Memory B cell (primary cell): ENCODE data around the gene GCH1.
A peak's percentile ranks its signal among the peaks of the same experiment; 100 is the strongest.

Experiments
- ATAC-seq: fragments of 150-1000 bp; cut with Tn5 transposase; 2 replicates; pipeline ENCODE4 v1.10.0; 2021; ENCODE audit warnings: low read depth, mild to moderate bottlenecking, moderate library complexity
- DNase-seq, 2 donors: peaks; one replicate each; pipeline ENCODE4 v3.0.0; 2022; ENCODE audit warnings: low spot score in 2 of 2
- H3K27ac Mint-ChIP-seq: one replicate; pipeline ENCODE4 v1.8.0; 2022; ENCODE audit warnings: mild to moderate bottlenecking, moderate library complexity, mixed read lengths
- H3K27me3 Mint-ChIP-seq: one replicate; pipeline ENCODE4 v1.8.0; 2022; ENCODE audit warnings: mixed read lengths
- H3K36me3 Mint-ChIP-seq: one replicate; pipeline ENCODE4 v1.8.0; 2022; ENCODE audit warnings: mild to moderate bottlenecking, mixed read lengths
- H3K4me1 Mint-ChIP-seq: one replicate; pipeline ENCODE4 v1.8.0; 2022; ENCODE audit warnings: mixed read lengths
- H3K4me3 Mint-ChIP-seq: one replicate; pipeline ENCODE4 v1.8.0; 2022; ENCODE audit warnings: mild to moderate bottlenecking, moderate library complexity, mixed read lengths
- H3K9me3 Mint-ChIP-seq: one replicate; pipeline ENCODE4 v1.8.0; 2022; ENCODE audit warnings: mixed read lengths

GCH1 gene

DNA sequence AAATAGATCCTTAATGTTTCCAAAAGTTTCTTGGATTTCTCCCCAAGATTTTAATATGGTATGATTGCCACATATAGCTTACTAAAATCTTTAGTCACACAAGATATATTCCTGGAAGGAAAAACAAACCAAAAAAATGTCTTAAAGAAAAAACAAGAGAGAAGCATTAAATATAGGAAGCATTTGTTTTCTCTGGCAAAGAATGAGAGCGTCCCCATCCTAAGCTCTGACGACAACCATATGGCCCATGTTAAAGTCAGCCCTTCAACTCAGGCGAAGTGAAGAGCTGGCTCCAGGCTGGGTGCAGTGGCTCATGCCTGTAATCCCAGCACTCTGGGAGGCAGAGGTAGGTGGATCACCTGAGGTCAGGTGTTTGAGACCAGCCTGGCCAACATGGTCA lies 35.6 kb downstream of the GCH1 start:
- Mint-ChIP-seq H3K36me3 (peaks cover 8% of the 10 kb centered on the region), H3K9me3 (no peaks in the 10 kb centered on the region), H3K27me3 (no peaks in the 10 kb centered on the region), H3K4me1 (peaks cover 2% of the 10 kb centered on the region), H3K27ac (no peak overlapping the region), H3K4me3 (no peak overlapping the region)
- no peak for DNase-seq
- ATAC-seq, result no peak

DNA sequence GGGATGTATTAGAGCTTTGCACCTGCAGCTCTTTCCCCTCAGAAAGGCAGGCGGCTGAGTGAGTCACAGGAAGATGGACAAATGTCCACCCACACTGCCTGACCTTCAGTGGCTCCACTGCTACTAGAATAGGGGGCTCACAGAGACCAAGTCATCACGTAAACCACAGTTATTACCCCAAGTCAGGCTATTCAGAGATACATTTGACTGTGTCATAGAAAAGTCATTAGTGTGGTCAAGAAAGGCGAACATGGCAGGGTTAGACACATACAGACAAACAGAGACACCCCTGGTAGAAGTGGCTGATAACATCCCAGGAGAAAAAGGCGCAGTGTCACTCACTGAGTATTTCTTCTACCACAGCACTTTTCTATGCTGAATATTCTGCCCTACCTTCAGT lies 36.0 kb downstream of the GCH1 start:
- Mint-ChIP-seq H3K36me3 (peaks cover 8% of the 10 kb centered on the region), H3K4me1 (peaks cover 2% of the 10 kb centered on the region), H3K27ac (no peak overlapping the region), H3K27me3 (no peaks in the 10 kb centered on the region), H3K9me3 (no peaks in the 10 kb centered on the region), H3K4me3 (no peak overlapping the region)
- DNase-seq, result no peak
- no peak for ATAC-seq

DNA sequence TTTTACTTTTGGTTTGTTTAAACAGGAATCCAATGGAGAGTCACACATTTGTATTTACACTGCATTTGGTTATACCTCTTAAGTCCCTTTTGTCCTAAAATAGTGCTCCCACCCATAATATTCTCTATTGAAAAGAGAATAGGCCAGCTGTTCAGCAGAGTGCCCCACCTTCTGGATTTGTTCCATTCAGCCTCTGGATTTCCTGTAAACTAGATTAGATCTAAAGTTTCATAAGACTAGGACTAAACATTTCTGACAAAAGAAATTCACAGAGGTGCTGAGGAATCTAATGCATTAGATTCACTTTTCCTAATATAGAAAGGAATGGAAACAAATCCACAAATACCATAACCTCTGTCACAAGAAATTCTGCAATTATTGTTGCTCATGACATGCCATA lies 38.1 kb downstream of the GCH1 start:
- peaks cover under 1% of the 10 kb centered on the region for H3K4me1 Mint-ChIP-seq
- H3K9me3 Mint-ChIP-seq, result no peaks in the 10 kb centered on the region
- no peak overlapping the region for H3K4me3 Mint-ChIP-seq
- H3K36me3 Mint-ChIP-seq, result peaks cover 8% of the 10 kb centered on the region
- DNase-seq (no peak), ATAC-seq (no peak)
- H3K27ac Mint-ChIP-seq, result no peak overlapping the region
- no peaks in the 10 kb centered on the region for H3K27me3 Mint-ChIP-seq

DNA sequence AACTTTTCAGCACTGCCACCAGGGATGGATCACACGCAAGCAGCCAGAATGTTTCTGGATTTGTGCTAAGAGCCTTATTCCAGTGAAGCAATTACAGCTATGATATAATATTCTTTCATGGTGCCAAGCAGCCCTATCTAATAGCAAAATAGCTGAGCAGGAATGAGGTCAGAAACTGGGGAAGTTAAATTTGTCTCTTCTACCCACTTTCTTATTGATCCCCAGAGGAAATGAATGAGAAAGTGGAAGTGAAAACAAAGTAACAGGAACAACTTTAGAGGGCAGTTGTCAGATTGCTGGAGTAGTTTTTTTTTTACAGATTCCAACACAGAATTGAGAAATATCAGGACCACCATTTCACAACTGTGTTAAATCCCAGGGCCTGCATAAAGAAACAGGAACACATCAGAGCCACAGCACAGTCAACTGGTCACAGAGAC lies 44.8 kb downstream of the GCH1 start:
- no peaks in the 10 kb centered on the region for H3K27me3 Mint-ChIP-seq
- no peak overlapping the region for H3K4me3 Mint-ChIP-seq
- peaks cover 11% of the 10 kb centered on the region for H3K36me3 Mint-ChIP-seq
- no peaks in the 10 kb centered on the region for H3K9me3 Mint-ChIP-seq
- DNase-seq, result peak in 1 of 2 donors; percentile 16
- H3K4me1 Mint-ChIP-seq, result peaks cover 33% of the 10 kb centered on the region
- H3K27ac Mint-ChIP-seq, result peak overlapping the region; percentile 53
- peak; percentile 96 for ATAC-seq

DNA sequence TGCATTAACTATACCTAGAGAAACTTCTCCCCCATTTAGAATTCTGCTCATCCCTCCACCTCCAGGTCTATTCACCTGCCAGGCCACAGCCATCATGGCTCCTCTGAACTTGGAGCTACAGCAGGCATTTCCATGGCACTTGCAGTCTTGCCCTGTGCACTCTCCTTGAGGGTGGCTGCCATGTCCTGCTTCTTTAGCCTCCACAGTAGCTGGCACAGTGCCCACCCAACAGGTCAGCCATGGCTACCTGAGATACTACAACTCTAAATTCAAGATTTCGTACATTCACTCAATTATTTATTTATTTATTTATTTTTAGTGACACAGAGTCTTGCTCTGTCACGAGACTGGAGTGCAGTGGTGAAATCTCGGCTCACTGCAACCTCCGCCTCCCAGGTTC lies 46.5 kb downstream of the GCH1 start:
- no peak overlapping the region for H3K27ac Mint-ChIP-seq
- H3K36me3 Mint-ChIP-seq, result peaks cover 8% of the 10 kb centered on the region
- no peak overlapping the region for H3K4me3 Mint-ChIP-seq
- H3K4me1 Mint-ChIP-seq, result peaks cover 33% of the 10 kb centered on the region
- H3K27me3 Mint-ChIP-seq, result no peaks in the 10 kb centered on the region
- ATAC-seq (no peak), DNase-seq (no peak)
- no peaks in the 10 kb centered on the region for H3K9me3 Mint-ChIP-seq

DNA sequence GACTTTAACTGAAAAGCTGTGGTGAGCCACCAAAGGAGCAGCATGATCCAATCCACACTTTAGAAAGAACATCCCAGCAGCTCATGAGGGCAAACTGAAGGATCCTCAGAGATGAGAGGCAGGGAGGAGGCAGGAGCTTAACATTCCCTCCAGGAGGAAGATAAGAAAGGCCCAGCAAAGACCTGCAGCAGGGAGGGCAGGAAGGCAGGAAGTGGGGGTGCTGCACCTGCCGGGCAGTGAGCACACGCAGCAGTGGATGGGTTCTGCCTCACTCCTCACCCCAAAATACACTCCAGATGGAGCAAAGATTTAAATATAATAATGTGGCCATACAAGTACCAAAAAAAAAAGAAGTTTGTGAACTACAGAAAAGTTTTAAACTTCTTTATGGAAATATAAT lies 48.4 kb downstream of the GCH1 start:
- Mint-ChIP-seq H3K27ac (peak overlapping the region; percentile 12), H3K4me3 (peak overlapping the region; percentile 69), H3K27me3 (no peaks in the 10 kb centered on the region), H3K4me1 (peaks cover 29% of the 10 kb centered on the region), H3K9me3 (no peaks in the 10 kb centered on the region), H3K36me3 (peaks cover 6% of the 10 kb centered on the region)
- DNase-seq (no peak), ATAC-seq (peak; percentile 44)

DNA sequence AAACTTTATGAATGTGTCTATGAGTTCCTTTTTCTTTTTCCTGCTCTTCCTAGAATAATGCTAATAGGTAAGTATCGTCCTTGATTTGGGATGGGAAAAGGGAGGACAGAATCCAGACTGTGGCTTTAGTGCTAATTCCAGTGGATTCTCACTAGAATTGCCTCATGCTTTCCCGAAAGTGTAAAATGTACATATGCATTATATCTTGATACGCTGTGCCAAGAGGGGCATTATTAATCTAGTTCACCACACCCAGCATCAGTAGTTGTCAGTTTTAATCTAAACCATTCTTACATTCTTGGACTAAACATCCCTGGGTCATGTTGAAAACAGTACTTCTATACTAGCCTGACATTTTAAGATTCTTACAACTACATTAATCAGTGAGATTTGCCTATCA lies 49.3 kb downstream of the GCH1 start:
- Mint-ChIP-seq H3K27me3 (no peaks in the 10 kb centered on the region), H3K27ac (no peak overlapping the region), H3K4me1 (peaks cover 23% of the 10 kb centered on the region), H3K36me3 (peaks cover 4% of the 10 kb centered on the region), H3K9me3 (no peaks in the 10 kb centered on the region), H3K4me3 (no peak overlapping the region)
- DNase-seq (no peak), ATAC-seq (no peak)

DNA sequence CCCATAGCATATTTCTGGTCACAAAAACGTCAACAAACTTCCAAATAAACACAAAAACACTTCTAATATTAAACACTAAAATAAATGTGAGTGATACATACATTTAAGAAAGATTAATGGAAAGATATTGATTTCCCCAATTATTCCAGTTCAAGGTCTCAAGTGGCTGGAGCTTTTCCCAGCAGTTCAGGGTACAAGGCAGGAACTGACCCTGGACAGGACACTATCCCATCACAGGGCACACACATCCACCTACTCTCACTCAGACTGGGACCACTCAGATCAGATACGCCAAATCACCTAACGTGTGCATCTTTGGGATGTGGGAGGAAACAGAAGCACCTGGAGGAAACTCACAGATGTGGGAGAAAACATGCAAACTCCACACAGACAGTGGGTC lies 50.4 kb downstream of the GCH1 start:
- H3K27ac Mint-ChIP-seq, result no peak overlapping the region
- peaks cover 17% of the 10 kb centered on the region for H3K4me1 Mint-ChIP-seq
- no peaks in the 10 kb centered on the region for H3K9me3 Mint-ChIP-seq
- H3K27me3 Mint-ChIP-seq, result no peaks in the 10 kb centered on the region
- peaks cover 4% of the 10 kb centered on the region for H3K36me3 Mint-ChIP-seq
- H3K4me3 Mint-ChIP-seq, result no peak overlapping the region
- ATAC-seq (no peak), DNase-seq (no peak)

DNA sequence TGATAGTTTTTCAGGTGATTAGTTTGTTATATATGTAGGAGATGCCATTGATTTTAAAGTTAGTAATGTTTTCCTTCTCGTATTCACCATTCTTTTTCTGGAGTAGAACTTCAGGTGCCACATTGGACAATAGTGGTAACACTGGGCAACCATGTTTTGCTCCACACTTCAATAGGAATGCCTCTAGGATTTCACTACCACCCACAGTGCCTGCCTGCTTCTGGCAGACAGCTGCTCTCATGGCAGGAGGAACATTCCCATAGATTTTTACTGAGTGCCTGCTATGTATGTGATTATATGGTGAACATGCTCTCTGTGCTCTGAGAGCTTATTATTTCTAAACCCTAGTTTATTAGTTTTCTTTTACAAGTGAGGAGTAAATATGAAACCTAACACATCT lies 53.7 kb downstream of the GCH1 start:
- DNase-seq (no peak), ATAC-seq (no peak)
- H3K36me3 Mint-ChIP-seq, result peaks cover 13% of the 10 kb centered on the region
- no peaks in the 10 kb centered on the region for H3K27me3 Mint-ChIP-seq
- no peaks in the 10 kb centered on the region for H3K9me3 Mint-ChIP-seq
- H3K27ac Mint-ChIP-seq, result no peak overlapping the region
- H3K4me3 Mint-ChIP-seq, result no peak overlapping the region
- H3K4me1 Mint-ChIP-seq, result peaks cover 6% of the 10 kb centered on the region

DNA sequence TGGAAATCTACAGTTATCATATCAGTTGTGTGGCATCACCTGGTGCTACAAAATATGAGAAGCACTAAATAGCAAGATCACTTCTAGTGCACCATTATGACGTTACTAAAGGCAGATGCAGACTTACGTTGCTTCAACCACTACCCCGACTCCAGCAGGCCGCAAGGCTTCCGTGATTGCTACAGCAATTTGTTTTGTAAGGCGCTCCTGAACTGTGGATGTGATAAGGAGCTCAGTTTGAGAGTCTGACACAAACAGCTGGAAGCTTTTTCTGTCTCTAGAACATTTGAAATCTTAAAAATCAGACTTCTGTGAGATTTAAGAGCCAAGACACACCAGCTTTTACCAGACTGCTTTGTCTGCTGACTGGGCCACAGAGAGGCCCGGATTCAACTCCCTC lies 57.0 kb downstream of the GCH1 start:
- Mint-ChIP-seq H3K27ac (no peak overlapping the region), H3K27me3 (no peaks in the 10 kb centered on the region), H3K36me3 (peaks cover 14% of the 10 kb centered on the region), H3K4me1 (no peaks in the 10 kb centered on the region), H3K4me3 (no peak overlapping the region), H3K9me3 (no peaks in the 10 kb centered on the region)
- no peak for ATAC-seq
- DNase-seq, result no peak

DNA sequence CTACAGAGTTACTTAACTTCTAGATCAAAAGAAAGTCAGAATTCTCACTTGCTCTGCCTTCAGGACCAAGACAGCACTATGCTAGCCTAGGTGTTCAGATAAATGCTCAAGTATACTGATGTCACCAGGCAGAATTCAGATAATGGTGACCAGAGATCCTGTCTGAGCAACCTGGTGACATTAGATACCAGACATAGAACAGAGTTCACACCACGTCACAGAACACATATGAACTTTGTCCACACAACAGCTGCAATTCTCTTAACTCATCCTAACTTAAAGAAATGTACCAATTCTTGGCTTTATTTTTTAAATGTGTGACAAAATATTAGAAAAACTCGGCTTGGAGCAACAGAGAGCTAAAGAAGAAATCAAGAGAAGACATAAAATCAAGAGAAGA lies 58.1 kb downstream of the GCH1 start:
- Mint-ChIP-seq H3K4me3 (no peak overlapping the region), H3K36me3 (peaks cover 21% of the 10 kb centered on the region), H3K27me3 (no peaks in the 10 kb centered on the region), H3K27ac (no peak overlapping the region), H3K9me3 (no peaks in the 10 kb centered on the region), H3K4me1 (no peaks in the 10 kb centered on the region)
- ATAC-seq (no peak), DNase-seq (no peak)

DNA sequence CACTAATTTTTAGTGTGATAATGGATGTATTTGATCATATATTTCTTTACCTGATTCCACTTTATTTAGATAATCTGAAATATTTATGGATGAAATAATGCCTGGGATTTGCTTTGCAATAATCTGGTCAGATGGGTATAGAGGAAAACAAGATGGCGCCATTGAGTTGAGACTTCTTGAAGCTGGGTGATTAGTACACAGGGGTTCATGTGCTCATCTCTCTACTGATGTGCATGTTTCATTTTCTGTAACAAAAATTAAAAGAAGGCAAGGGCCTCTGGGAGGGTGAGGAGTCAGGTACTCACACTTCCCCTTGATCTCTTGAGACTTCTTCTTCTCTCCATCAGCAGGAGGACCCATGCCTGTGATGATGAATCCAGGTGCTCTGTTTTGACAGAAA lies 61.8 kb downstream of the GCH1 start:
- Mint-ChIP-seq H3K36me3 (peaks cover 24% of the 10 kb centered on the region), H3K27me3 (no peaks in the 10 kb centered on the region), H3K27ac (no peak overlapping the region), H3K4me1 (no peaks in the 10 kb centered on the region), H3K4me3 (no peak overlapping the region), H3K9me3 (no peaks in the 10 kb centered on the region)
- DNase-seq, result no peak
- ATAC-seq, result no peak

DNA sequence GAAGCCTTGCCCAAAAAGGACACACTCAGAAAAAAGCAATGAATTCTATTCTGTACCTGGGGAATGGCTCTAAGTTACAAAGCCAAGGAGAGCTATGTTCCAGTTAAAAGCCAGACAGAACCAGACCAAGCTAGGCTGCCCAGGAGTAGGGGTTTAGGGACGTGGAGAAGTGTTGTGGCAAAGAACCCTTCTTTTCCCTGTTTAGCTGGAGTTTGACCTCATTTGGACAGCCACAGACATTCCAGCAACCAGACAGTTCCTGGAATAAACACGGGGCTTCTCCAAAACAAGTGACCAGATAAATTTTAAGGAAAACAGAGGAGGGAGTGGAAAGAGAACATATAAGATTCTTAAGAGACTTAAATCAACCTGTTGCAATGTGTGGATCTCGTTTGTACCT lies 62.3 kb downstream of the GCH1 start:
- DNase-seq (no peak), ATAC-seq (no peak)
- H3K27me3 Mint-ChIP-seq, result no peaks in the 10 kb centered on the region
- H3K4me3 Mint-ChIP-seq, result no peak overlapping the region
- peaks cover 22% of the 10 kb centered on the region for H3K36me3 Mint-ChIP-seq
- no peaks in the 10 kb centered on the region for H3K9me3 Mint-ChIP-seq
- H3K4me1 Mint-ChIP-seq, result no peaks in the 10 kb centered on the region
- no peak overlapping the region for H3K27ac Mint-ChIP-seq

DNA sequence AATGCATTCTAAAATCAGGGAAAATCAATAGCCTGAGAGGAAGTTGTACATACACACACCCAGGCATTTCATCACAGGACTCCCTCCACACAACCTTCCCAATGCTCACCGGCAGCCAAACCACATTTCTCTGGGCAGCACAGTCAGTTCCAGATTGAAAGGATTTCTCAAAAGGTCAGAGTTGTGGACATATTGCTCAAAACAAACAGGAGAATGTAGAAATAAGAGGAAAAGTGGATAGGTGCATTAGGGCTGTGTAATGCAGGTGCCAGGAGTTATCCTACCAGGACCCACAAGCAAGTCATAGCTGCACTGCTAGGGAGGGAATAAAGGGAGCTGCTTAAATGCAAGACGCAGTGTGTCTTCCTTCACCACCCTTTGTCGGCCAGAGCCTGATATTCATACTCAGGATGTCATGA lies 62.9 kb downstream of the GCH1 start:
- DNase-seq (no peak), ATAC-seq (no peak)
- Mint-ChIP-seq H3K4me3 (no peak overlapping the region), H3K27ac (no peak overlapping the region), H3K4me1 (no peaks in the 10 kb centered on the region), H3K36me3 (peaks cover 22% of the 10 kb centered on the region), H3K9me3 (no peaks in the 10 kb centered on the region), H3K27me3 (no peaks in the 10 kb centered on the region)

DNA sequence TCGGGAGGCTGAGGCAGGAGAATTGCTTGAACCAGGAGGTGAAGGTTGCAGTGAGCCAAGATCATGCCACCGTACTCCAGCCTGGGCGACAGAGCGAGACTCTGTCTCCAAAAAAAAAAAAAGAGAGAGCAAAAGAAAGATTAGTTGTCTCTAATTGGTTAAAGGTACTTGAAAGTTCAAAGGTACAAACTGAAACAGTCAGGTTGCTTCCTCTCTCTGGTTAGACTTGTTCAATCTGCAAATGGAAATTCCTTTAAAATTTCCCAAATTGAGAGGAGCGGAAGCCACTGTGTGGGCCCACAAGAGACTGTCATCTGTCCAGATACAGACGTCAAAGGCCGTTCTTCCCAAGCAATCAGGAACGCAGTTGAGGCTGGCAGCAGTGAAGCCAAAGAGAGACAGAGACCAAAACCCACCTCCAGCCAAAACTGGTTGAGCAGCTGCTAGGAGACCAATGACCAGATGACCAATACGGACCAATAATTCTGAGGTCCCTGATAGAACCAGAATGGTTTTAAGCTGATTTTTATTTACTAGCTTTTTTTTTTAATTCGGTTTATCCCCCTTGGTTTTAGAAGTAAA lies 63.6 kb downstream of the GCH1 start:
- Mint-ChIP-seq H3K27ac (no peak overlapping the region), H3K36me3 (peaks cover 18% of the 10 kb centered on the region), H3K27me3 (no peaks in the 10 kb centered on the region), H3K4me3 (no peak overlapping the region), H3K4me1 (no peaks in the 10 kb centered on the region), H3K9me3 (no peaks in the 10 kb centered on the region)
- DNase-seq, result no peak
- no peak for ATAC-seq
